ENCODE data around the gene RCOR1. TPM values are rescaled to one million over a fixed set of nuclear protein-coding genes. Genes with fewer than 3 reads are reported as not detected.

The RCOR1 gene
- total RNA-seq, 1 experiment from 2014 or later, result 33.6 TPM

DNA sequence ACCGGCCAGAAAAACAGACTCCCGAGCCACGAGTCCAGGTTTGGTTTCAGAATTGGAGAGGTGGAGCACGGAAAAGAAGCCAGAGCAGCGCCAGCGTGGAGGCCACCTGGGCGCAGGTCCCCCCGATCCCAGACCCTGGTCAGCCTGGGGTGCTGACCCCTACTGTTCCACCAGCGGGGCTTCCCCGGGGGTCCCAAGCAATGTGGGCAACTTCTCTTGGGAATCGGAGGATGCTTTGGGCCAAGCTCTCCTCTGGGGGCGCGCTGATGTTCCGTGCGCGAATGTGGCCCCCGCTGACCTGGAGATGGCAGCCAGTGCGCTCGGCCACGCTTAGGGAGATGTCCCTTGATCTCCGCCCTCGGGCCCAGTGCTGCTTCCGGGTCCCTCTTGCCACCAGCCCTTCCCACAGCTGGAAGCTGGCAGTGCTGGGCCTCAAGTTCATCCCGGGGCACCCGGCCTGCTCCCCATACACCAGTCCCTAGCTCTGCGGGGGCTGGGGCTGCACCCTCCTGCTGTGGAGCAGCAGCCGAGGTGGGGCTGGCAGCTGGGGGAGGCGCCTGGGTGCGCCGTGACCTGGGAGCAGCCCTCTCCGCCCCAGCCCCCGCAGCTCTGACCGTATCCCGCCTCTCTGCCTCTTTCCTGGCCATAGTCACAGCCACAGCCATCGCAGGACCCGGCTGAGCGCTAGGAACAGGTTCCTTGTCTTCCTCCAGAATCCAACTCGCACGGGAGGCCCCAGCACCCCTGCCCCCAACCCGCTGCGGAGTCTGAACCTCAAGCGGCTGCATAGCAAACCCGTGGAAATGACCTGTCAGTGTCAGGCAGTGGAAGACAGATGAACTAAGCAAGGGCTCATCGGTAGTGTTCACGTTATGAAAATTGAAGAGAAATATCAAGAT, 91.2 kb downstream of the RCOR1 start:
- Histone ChIP-seq H3K4me1 (peaks cover 18% of the 10 kb centered on the region), H3K9me3 (no peaks in the 10 kb centered on the region), H3K4me3 (ENCODE audit: low read depth, low read length) (peak overlapping the region; percentile 18; the same call in 1 of the 2 replicates), H3K27me3 (replicated peaks; ENCODE audit: control insufficient read depth, insufficient read depth, low read length) (no peaks in the 10 kb centered on the region; the same call in 1 of the 2 replicates), H3K36me3 (ENCODE audit: control insufficient read depth, insufficient read depth, low read length) (no peaks in the 10 kb centered on the region)
- BruUV-seq (replicated peaks), result no TSS peak
- Mint-ChIP-seq H3K36me3 (ENCODE audit: insufficient read depth, unreplicated experiment) (peaks cover 1% of the 10 kb centered on the region), H3K9me3 (ENCODE audit: unreplicated experiment) (no peaks in the 10 kb centered on the region), H3K4me1 (ENCODE audit: low read depth, unreplicated experiment) (peaks cover 16% of the 10 kb centered on the region), H3K4me3 (ENCODE audit: unreplicated experiment) (peak overlapping the region; percentile 73), H3K27me3 (ENCODE audit: insufficient read depth, unreplicated experiment) (no peaks in the 10 kb centered on the region), H3K27ac (ENCODE audit: unreplicated experiment) (peak overlapping the region; percentile 45)
- TF ChIP-seq, protein P1, sequence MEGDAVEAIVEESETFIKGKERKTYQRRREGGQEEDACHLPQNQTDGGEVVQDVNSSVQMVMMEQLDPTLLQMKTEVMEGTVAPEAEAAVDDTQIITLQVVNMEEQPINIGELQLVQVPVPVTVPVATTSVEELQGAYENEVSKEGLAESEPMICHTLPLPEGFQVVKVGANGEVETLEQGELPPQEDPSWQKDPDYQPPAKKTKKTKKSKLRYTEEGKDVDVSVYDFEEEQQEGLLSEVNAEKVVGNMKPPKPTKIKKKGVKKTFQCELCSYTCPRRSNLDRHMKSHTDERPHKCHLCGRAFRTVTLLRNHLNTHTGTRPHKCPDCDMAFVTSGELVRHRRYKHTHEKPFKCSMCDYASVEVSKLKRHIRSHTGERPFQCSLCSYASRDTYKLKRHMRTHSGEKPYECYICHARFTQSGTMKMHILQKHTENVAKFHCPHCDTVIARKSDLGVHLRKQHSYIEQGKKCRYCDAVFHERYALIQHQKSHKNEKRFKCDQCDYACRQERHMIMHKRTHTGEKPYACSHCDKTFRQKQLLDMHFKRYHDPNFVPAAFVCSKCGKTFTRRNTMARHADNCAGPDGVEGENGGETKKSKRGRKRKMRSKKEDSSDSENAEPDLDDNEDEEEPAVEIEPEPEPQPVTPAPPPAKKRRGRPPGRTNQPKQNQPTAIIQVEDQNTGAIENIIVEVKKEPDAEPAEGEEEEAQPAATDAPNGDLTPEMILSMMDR (IDR thresholded peaks at IDR 0.05; ENCODE audit: insufficient read depth in 1 of 2, low read depth in 1 of 2, low read length in 1 of 2, severe bottlenecking in 1 of 2, unreplicated experiment in 1 of 2), result no peak
- ChIA-PET CTCF (no interaction called here), POLR2A (interaction anchor here (0.6 kb wide), 1 partner anchor 198 kb away, joined by 6 read pairs; no protein-coding TSS in a partner anchor)
- peak; percentile 41 to 52 for DNase-seq
- intact Hi-C loops (cut with micrococcal nuclease; ENCODE audit: unreplicated experiment), result no loop called here

DNA sequence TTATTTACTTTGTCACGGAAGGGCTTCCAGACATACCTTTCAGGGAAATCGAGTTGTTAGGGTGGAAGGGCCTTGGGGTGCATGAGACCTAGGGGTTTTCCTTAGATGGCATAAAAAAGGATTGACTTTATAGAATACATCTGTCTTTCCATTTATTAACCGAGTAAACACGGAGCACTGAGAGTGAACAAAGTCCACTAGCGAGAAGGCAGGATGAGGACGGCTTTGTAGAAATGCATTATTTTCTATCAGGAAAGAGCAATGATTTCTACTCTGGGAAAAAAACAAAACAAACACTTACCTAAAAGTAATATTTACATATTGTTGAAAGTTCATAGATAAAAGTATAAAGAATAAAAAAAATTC, 91.8 kb downstream of the RCOR1 start:
- intact Hi-C loops (cut with micrococcal nuclease; ENCODE audit: unreplicated experiment), result no loop called here
- Mint-ChIP-seq H3K36me3 (ENCODE audit: insufficient read depth, unreplicated experiment) (peaks cover 6% of the 10 kb centered on the region), H3K4me1 (ENCODE audit: low read depth, unreplicated experiment) (peaks cover 16% of the 10 kb centered on the region), H3K27ac (ENCODE audit: unreplicated experiment) (peak overlapping the region; percentile 45), H3K9me3 (ENCODE audit: unreplicated experiment) (no peaks in the 10 kb centered on the region), H3K4me3 (ENCODE audit: unreplicated experiment) (peak overlapping the region; percentile 73), H3K27me3 (ENCODE audit: insufficient read depth, unreplicated experiment) (no peaks in the 10 kb centered on the region)
- BruUV-seq (replicated peaks), result no TSS peak
- TF ChIP-seq, protein P1 (IDR thresholded peaks at IDR 0.05; ENCODE audit: insufficient read depth in 1 of 2, low read depth in 1 of 2, low read length in 1 of 2, severe bottlenecking in 1 of 2, unreplicated experiment in 1 of 2), result no peak
- POLR2A ChIA-PET, result no interaction called here
- Histone ChIP-seq H3K27me3 (replicated peaks; ENCODE audit: control insufficient read depth, insufficient read depth, low read length) (no peaks in the 10 kb centered on the region; the same call in 1 of the 2 replicates), H3K36me3 (ENCODE audit: control insufficient read depth, insufficient read depth, low read length) (no peaks in the 10 kb centered on the region), H3K4me1 (peaks cover 18% of the 10 kb centered on the region), H3K9me3 (no peaks in the 10 kb centered on the region), H3K4me3 (ENCODE audit: low read depth, low read length) (no peak overlapping the region)
- DNase-seq, result no peak
- CTCF ChIA-PET, result no interaction called here

DNA sequence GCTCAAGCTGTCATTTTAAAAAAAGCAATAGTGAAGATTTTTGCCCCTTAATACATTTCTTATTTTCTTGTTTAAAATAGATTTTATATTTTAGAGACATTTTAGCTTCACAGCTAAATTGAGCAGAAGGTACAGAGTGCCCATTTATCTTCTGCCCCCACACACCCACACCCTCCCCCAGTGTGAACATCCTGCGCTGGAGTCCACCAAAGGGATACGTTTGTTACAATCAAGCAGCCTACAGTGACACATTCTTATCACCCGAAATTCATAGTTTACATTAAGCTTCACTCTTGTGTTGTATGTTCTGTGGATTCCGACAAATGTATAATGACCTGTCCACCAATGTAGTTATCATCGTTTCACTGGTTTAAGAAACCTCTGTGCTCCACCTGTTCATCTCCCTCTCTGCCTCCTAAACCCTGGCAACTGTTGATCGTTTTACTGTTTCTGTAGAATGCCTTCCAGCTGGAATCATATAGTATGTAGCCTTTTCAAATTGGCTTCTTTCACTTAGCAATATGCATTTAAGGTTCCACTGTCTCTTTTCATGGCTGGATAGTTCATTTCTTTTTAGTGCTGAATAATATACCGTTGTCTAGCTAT, 93.8 kb downstream of the RCOR1 start:
- H3K9me3 Mint-ChIP-seq (ENCODE audit: unreplicated experiment), result no peaks in the 10 kb centered on the region
- BruUV-seq (replicated peaks), result no TSS peak
- TF ChIP-seq, protein P1 (IDR thresholded peaks at IDR 0.05; ENCODE audit: insufficient read depth in 1 of 2, low read depth in 1 of 2, low read length in 1 of 2, severe bottlenecking in 1 of 2, unreplicated experiment in 1 of 2), result no peak
- H3K4me1 Mint-ChIP-seq (ENCODE audit: low read depth, unreplicated experiment), result peaks cover 26% of the 10 kb centered on the region
- Histone ChIP-seq H3K4me1 (peaks cover 30% of the 10 kb centered on the region), H3K4me3 (ENCODE audit: low read depth, low read length) (no peak overlapping the region), H3K27me3 (replicated peaks; ENCODE audit: control insufficient read depth, insufficient read depth, low read length) (no peaks in the 10 kb centered on the region; the same call in 1 of the 2 replicates), H3K9me3 (no peaks in the 10 kb centered on the region), H3K36me3 (ENCODE audit: control insufficient read depth, insufficient read depth, low read length) (no peaks in the 10 kb centered on the region)
- H3K36me3 Mint-ChIP-seq (ENCODE audit: insufficient read depth, unreplicated experiment), result peaks cover 6% of the 10 kb centered on the region
- ChIA-PET CTCF (interaction anchor here (1.5 kb wide), 1 partner anchor 8 kb away, joined by 6 read pairs; no protein-coding TSS in a partner anchor), POLR2A (no interaction called here)
- intact Hi-C loops (cut with micrococcal nuclease; ENCODE audit: unreplicated experiment), result no loop called here
- H3K27ac Mint-ChIP-seq (ENCODE audit: unreplicated experiment), result no peak overlapping the region
- no peak for DNase-seq
- no peaks in the 10 kb centered on the region for H3K27me3 Mint-ChIP-seq (ENCODE audit: insufficient read depth, unreplicated experiment)
- no peak overlapping the region for H3K4me3 Mint-ChIP-seq (ENCODE audit: unreplicated experiment)
